ENCODE data around the gene IL17RA. TPM values are rescaled to one million over a fixed set of nuclear protein-coding genes. Genes with fewer than 3 reads are reported as not detected.

The IL17RA gene
- polyA plus RNA-seq, 1 donor from 2014 or later: 0.52 TPM

- no peak overlapping the region for H3K4me3 ChIP-seq (ENCODE audit: low read length)
- H3F3A ChIP-seq (ENCODE audit: insufficient read depth, low read length, poor library complexity, severe bottlenecking): no peaks in the 10 kb centered on the region
- H3K27ac ChIP-seq (ENCODE audit: low read length): no peak overlapping the region
- H3K9ac ChIP-seq (ENCODE audit: low read length): no peak overlapping the region
- H3K9me2 ChIP-seq (ENCODE audit: insufficient read depth, low read length): no peaks in the 10 kb centered on the region
- H4K20me1 ChIP-seq (ENCODE audit: insufficient read depth): no peaks in the 10 kb centered on the region
- H2AFZ ChIP-seq (ENCODE audit: low read depth, low read length): no peak overlapping the region
- no peaks in the 10 kb centered on the region for H3K9me3 ChIP-seq (ENCODE audit: low read length)
- no peaks in the 10 kb centered on the region for H3K36me3 ChIP-seq (ENCODE audit: insufficient read depth, low read length)
- no peak overlapping the region for H3K4me2 ChIP-seq (ENCODE audit: low read length)
- H3K27me3 ChIP-seq (ENCODE audit: insufficient read depth, low read depth, low read length): no peaks in the 10 kb centered on the region
- no peaks in the 10 kb centered on the region for H3K79me2 ChIP-seq (replicated peaks; ENCODE audit: insufficient read depth, low read length)
- TF ChIP-seq CTCF (IDR thresholded peaks at IDR 0.05; ENCODE audit: poor library complexity, severe bottlenecking): peak; percentile 15
- TF ChIP-seq RAD21 (conservative IDR thresholded peaks at IDR 0.05): no peak
- TF ChIP-seq EZH2 (IDR thresholded peaks at IDR 0.05; ENCODE audit: borderline replicate concordance, insufficient read depth, low read length, poor library complexity, severe bottlenecking): no peak
Observed at GRCh38 chr22:17164392-17165024, 79.7 kb downstream of the IL17RA start.

Other genes starting within 250 kb of the IL17RA start
- not detected in 2 replicates for gene GAB4, start 76.8 kb upstream of the IL17RA start, polyA plus RNA-seq
- 15.8 and 16.8 TPM in 2 replicates for gene TMEM121B, start 36.4 kb downstream of the IL17RA start, polyA plus RNA-seq
- gene HDHD5, start 74.3 kb downstream of the IL17RA start, polyA plus RNA-seq: 91.3 and 95.3 TPM in 2 replicates
- gene ADA2, start 134.4 kb downstream of the IL17RA start, polyA plus RNA-seq: 5.5 and 6.3 TPM in 2 replicates